PC-3 (cell line): ENCODE measurements around the gene PLEKHM3.
A peak's percentile ranks its signal among the peaks of the same experiment; 100 is the strongest.

Experiments
- EZH2phosphoT487 ChIP-seq: fragments of 300-600 bp; sonication (generic); IDR thresholded peaks from 2 replicates; pipeline ENCODE4 v1.6.1; 2018; ENCODE audit warnings: mild to moderate bottlenecking, antibody characterized with exemption, low read length, borderline replicate concordance
- TF ChIP-seq, protein P1 (sequence below): fragments of 300-600 bp; sonication (generic); conservative IDR thresholded peaks from 2 replicates; pipeline ENCODE4 v1.5.1; 2017; ENCODE audit warnings: antibody characterized with exemption, low read depth, mild to moderate bottlenecking, low read length

GRCh38 chr2:207813221-207813916, 212.0 kb downstream of the PLEKHM3 start:
- no peak for TF ChIP-seq EZH2phosphoT487
- TF ChIP-seq, protein P1, sequence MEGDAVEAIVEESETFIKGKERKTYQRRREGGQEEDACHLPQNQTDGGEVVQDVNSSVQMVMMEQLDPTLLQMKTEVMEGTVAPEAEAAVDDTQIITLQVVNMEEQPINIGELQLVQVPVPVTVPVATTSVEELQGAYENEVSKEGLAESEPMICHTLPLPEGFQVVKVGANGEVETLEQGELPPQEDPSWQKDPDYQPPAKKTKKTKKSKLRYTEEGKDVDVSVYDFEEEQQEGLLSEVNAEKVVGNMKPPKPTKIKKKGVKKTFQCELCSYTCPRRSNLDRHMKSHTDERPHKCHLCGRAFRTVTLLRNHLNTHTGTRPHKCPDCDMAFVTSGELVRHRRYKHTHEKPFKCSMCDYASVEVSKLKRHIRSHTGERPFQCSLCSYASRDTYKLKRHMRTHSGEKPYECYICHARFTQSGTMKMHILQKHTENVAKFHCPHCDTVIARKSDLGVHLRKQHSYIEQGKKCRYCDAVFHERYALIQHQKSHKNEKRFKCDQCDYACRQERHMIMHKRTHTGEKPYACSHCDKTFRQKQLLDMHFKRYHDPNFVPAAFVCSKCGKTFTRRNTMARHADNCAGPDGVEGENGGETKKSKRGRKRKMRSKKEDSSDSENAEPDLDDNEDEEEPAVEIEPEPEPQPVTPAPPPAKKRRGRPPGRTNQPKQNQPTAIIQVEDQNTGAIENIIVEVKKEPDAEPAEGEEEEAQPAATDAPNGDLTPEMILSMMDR: peak; percentile 27; the same call in 1 of the 2 replicates
